ENCODE data around the gene MYO1B.

MYO1B gene

GRCh38 chr2:191355170-191355758, 110.1 kb downstream of the MYO1B start:
- in situ Hi-C loops (cut with MboI; ENCODE audit: low sequenced_read_pairs) = no loop called here

GRCh38 chr2:191357678-191358077, 112.5 kb downstream of the MYO1B start:
- in situ Hi-C loops (cut with MboI; ENCODE audit: low sequenced_read_pairs) = no loop called here

GRCh38 chr2:191358325-191359025, 113.3 kb downstream of the MYO1B start:
- in situ Hi-C loops (cut with MboI; ENCODE audit: low sequenced_read_pairs) = no loop called here

GRCh38 chr2:191359133-191359532, 113.9 kb downstream of the MYO1B start:
- in situ Hi-C loops (cut with MboI; ENCODE audit: low sequenced_read_pairs) = no loop called here

GRCh38 chr2:191360918-191361317, 115.7 kb downstream of the MYO1B start:
- in situ Hi-C loops (cut with MboI; ENCODE audit: low sequenced_read_pairs) = no loop called here

GRCh38 chr2:191362841-191363240, 117.6 kb downstream of the MYO1B start:
- in situ Hi-C loops (cut with MboI; ENCODE audit: low sequenced_read_pairs) = no loop called here

- in situ Hi-C loops (cut with MboI; ENCODE audit: low sequenced_read_pairs) = no loop called here
These were observed 118.1 kb downstream of the MYO1B start for GRCh38 chr2:191363267-191363666.

GRCh38 chr2:191365089-191365488, 119.9 kb downstream of the MYO1B start:
- in situ Hi-C loops (cut with MboI; ENCODE audit: low sequenced_read_pairs) = no loop called here

- in situ Hi-C loops (cut with MboI; ENCODE audit: low sequenced_read_pairs) = no loop called here
These were observed 121.0 kb downstream of the MYO1B start for GRCh38 chr2:191366199-191366598.

GRCh38 chr2:191369034-191369433, 123.8 kb downstream of the MYO1B start:
- in situ Hi-C loops (cut with MboI; ENCODE audit: low sequenced_read_pairs) = no loop called here

- in situ Hi-C loops (cut with MboI; ENCODE audit: low sequenced_read_pairs) = no loop called here
These were observed 129.2 kb downstream of the MYO1B start for GRCh38 chr2:191374366-191374765.

GRCh38 chr2:191374939-191375338, 129.7 kb downstream of the MYO1B start:
- in situ Hi-C loops (cut with MboI; ENCODE audit: low sequenced_read_pairs) = no loop called here

GRCh38 chr2:191376981-191377629, 131.9 kb downstream of the MYO1B start:
- in situ Hi-C loops (cut with MboI; ENCODE audit: low sequenced_read_pairs) = no loop called here

GRCh38 chr2:191379375-191379774, 134.2 kb downstream of the MYO1B start:
- in situ Hi-C loops (cut with MboI; ENCODE audit: low sequenced_read_pairs) = no loop called here

GRCh38 chr2:191382801-191383200, 137.6 kb downstream of the MYO1B start:
- in situ Hi-C loops (cut with MboI; ENCODE audit: low sequenced_read_pairs) = no loop called here

- in situ Hi-C loops (cut with MboI; ENCODE audit: low sequenced_read_pairs) = no loop called here
These were observed 138.3 kb downstream of the MYO1B start for GRCh38 chr2:191383486-191383885.

GRCh38 chr2:191384829-191385228, 139.6 kb downstream of the MYO1B start:
- in situ Hi-C loops (cut with MboI; ENCODE audit: low sequenced_read_pairs) = no loop called here

GRCh38 chr2:191385416-191386160, 140.4 kb downstream of the MYO1B start:
- in situ Hi-C loops (cut with MboI; ENCODE audit: low sequenced_read_pairs) = no loop called here

- in situ Hi-C loops (cut with MboI; ENCODE audit: low sequenced_read_pairs) = no loop called here
These were observed 141.8 kb downstream of the MYO1B start for GRCh38 chr2:191386938-191387536.

GRCh38 chr2:191389288-191389687, 144.1 kb downstream of the MYO1B start:
- in situ Hi-C loops (cut with MboI; ENCODE audit: low sequenced_read_pairs) = no loop called here

GRCh38 chr2:191391171-191391570, 146.0 kb downstream of the MYO1B start:
- in situ Hi-C loops (cut with MboI; ENCODE audit: low sequenced_read_pairs) = no loop called here
